Muscle layer of duodenum (tissue), 2 donors: Measurements from ENCODE around the gene PMM2.

ENCODE experiments used
- H3K27ac ChIP-seq: one replicate; pipeline ENCODE4 v1.7.0; 2013; ENCODE audit warnings: mild to moderate bottlenecking, low read length
- H3K27me3 ChIP-seq: one replicate; pipeline ENCODE4 v1.7.0; 2013; ENCODE audit warnings: low read depth, mild to moderate bottlenecking, control low read depth, low read length
- H3K36me3 ChIP-seq, 2 donors: one replicate each; pipeline ENCODE4 v1.7.0; 2013; ENCODE audit warnings: low read length in 2 of 2, control low read depth in 1 of 2, mild to moderate bottlenecking in 1 of 2; ENCODE audit not compliant: insufficient read depth in 2 of 2, control insufficient read depth in 1 of 2
- H3K4me1 ChIP-seq, 2 donors: one replicate each; pipeline ENCODE4 v1.7.0; 2013; ENCODE audit warnings: low read length in 2 of 2, mild to moderate bottlenecking in 2 of 2, control low read depth in 1 of 2, moderate library complexity in 1 of 2; ENCODE audit not compliant: insufficient read depth in 2 of 2, control insufficient read depth in 1 of 2
- H3K4me3 ChIP-seq, 2 donors: one replicate each; pipeline ENCODE4 v1.7.0; 2013; ENCODE audit warnings: low read length in 2 of 2, low read depth in 1 of 2, mild to moderate bottlenecking in 1 of 2
- H3K9me3 ChIP-seq, 2 donors: one replicate each; pipeline ENCODE4 v1.7.0; 2013; ENCODE audit warnings: low read length in 2 of 2, control low read depth in 1 of 2, mild to moderate bottlenecking in 1 of 2; ENCODE audit not compliant: control insufficient read depth in 1 of 2
- donor health status: healthy.

PMM2 gene

GRCh38 chr16:8886593-8887430, 89.2 kb downstream of the PMM2 start:
- Histone ChIP-seq H3K4me1 (peaks cover 8 to 19% of the 10 kb centered on the region in 2 donors), H3K4me3 (no peak overlapping the region), H3K27ac (no peak overlapping the region), H3K27me3 (no peaks in the 10 kb centered on the region), H3K36me3 (peaks cover 11 to 24% of the 10 kb centered on the region in 2 donors), H3K9me3 (no peaks in the 10 kb centered on the region)

DNA sequence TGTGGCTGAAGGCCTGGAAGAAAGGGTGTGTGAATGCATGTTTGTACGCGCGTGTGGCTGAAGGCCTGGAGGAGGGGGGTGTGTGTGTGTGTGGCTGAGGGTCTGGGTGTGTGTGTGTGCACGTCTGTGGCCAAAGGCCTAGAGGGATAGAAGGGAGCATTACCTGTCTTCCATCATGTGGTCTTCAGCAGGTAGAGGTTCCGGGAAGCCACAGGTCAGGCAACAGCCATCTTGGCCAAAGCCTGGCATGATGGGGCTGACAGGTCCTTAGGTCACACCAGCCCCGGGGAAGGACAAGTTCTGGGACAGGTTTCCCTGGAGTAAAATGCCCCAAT, 89.8 kb downstream of the PMM2 start:
- Histone ChIP-seq H3K36me3 (peaks cover 17 to 29% of the 10 kb centered on the region in 2 donors), H3K4me3 (no peak overlapping the region), H3K27me3 (no peaks in the 10 kb centered on the region), H3K4me1 (peaks cover 8 to 19% of the 10 kb centered on the region in 2 donors), H3K9me3 (no peaks in the 10 kb centered on the region), H3K27ac (no peak overlapping the region)

GRCh38 chr16:8887952-8888560, 90.4 kb downstream of the PMM2 start:
- Histone ChIP-seq H3K36me3 (peaks cover 22 to 34% of the 10 kb centered on the region in 2 donors), H3K4me3 (no peak overlapping the region), H3K27me3 (no peaks in the 10 kb centered on the region), H3K4me1 (peaks cover 8 to 19% of the 10 kb centered on the region in 2 donors), H3K27ac (no peak overlapping the region), H3K9me3 (no peaks in the 10 kb centered on the region)

DNA sequence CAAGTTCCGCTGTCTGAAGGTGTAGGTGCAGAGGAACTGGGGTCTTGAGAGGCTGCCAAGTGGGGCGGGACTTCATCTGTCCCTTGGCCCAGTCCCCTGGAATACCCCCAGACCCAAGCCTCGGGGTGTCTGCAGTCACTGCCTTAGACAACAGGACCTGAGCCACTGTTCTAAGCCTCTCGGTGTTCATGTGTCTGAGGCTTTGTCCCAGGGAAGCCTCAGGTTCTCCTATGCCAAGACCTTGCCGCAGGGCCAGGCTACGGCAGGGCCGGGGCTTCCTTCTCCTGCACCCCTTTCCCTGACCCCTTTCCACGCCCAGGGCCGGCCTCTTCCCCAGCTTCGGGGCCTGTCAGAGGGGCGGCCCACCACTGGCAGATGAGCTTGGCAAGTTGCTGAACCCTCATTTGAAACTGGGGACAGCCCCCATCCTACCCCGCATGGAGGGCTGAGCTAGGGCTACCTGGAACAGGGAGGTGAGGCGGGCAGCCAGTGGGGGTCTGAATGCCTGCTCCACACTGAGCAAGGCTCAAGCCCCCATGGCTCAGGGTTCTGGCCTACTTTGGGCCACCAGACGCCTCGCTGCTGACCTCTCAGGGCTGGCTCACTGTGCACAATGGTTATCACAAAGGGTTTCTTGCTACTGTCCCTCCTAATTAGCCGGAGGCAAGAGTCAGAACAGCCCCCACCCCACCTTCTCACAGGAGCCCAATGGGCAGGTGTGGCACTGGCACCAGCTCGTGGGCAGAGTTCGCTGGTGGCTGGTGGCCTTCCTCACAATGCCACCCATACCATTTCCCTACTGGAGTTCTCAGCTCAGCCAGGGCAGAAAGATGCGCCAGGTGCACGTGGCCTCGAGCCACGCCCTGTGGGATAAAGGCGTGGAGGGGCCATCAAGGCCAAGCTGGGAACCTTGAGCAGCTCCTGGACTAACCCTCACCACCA, 91.6 kb downstream of the PMM2 start:
- Histone ChIP-seq H3K9me3 (no peaks in the 10 kb centered on the region), H3K4me3 (no peak overlapping the region), H3K27ac (no peak overlapping the region), H3K4me1 (peaks cover 8 to 19% of the 10 kb centered on the region in 2 donors), H3K36me3 (peaks cover 33 to 43% of the 10 kb centered on the region in 2 donors), H3K27me3 (no peaks in the 10 kb centered on the region)

DNA sequence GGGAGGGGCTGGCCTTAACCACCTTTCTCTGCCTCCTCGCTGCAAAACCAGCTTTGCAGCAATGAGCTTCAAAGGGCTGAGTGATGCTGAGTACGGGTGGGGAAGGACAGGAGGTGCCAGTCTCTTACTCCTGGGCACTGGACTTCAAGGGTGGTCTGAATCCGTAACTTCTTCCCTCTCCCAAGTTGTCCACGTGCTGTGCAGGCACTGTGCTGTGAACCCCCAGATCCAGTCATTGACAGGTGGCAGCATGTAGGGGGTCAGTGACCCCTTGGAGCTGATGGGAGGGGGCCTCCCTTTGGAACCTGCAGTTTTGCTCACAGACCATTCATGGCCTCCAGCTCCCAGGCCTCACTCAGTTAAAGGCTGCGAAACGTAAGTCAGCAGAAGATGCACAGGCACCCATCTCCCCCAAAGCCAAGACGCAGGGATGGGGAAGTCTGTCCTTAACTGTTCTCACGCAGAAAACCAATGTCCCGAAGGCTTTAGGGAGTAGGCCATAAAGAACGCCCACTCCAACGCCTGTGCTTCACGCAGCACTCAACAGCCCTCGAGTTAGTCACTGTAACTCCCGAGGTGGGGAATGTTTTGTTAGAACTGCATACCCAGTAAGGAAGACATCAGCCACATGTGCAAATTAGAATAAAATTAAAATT, 92.4 kb downstream of the PMM2 start:
- no peak overlapping the region for H3K27ac ChIP-seq
- peaks cover 8 to 19% of the 10 kb centered on the region in 2 donors for H3K4me1 ChIP-seq
- H3K36me3 ChIP-seq, result peaks cover 41 to 48% of the 10 kb centered on the region in 2 donors

DNA sequence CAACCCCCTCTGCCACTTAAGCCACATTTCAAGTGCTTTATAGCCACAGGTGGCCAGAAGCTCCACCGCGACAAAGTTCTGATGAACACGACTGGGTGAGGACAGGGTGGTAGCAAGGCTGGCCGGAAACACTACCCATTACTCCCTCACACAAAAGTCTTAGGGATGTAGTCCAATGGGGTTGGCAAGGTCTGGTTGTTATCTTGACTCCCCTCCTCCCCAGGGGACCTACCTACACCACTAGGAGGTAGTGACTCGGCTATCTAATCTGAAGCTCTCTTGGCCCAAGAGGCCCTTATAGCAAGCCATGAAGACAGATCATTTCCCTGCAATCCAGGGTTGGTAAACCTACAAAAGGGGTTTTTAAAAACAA, 92.9 kb downstream of the PMM2 start:
- Histone ChIP-seq H3K4me1 (peaks cover 8 to 19% of the 10 kb centered on the region in 2 donors), H3K9me3 (no peaks in the 10 kb centered on the region), H3K27ac (no peak overlapping the region), H3K36me3 (peaks cover 46 to 53% of the 10 kb centered on the region in 2 donors), H3K27me3 (no peaks in the 10 kb centered on the region), H3K4me3 (no peak overlapping the region)

More for the DNA sequence above, 92.4 kb downstream of the PMM2 start:
- Histone ChIP-seq H3K27me3 (no peaks in the 10 kb centered on the region), H3K9me3 (no peaks in the 10 kb centered on the region), H3K4me3 (no peak overlapping the region)

GRCh38 chr16:8892101-8892575, 94.5 kb downstream of the PMM2 start:
- Histone ChIP-seq H3K36me3 (peaks cover 62 to 64% of the 10 kb centered on the region in 2 donors), H3K4me3 (no peak overlapping the region), H3K27ac (no peak overlapping the region)

GRCh38 chr16:8893426-8893825, 95.8 kb downstream of the PMM2 start:
- Histone ChIP-seq H3K9me3 (no peaks in the 10 kb centered on the region), H3K4me3 (no peak overlapping the region), H3K27ac (no peak overlapping the region), H3K27me3 (no peaks in the 10 kb centered on the region), H3K4me1 (no peaks in the 10 kb centered on the region), H3K36me3 (peaks cover 73% of the 10 kb centered on the region in 2 donors)

More at GRCh38 chr16:8892101-8892575, 94.5 kb downstream of the PMM2 start:
- H3K4me1 ChIP-seq, result peaks cover 0 to 9% of the 10 kb centered on the region in 2 donors
- no peaks in the 10 kb centered on the region for H3K9me3 ChIP-seq
- no peaks in the 10 kb centered on the region for H3K27me3 ChIP-seq

DNA sequence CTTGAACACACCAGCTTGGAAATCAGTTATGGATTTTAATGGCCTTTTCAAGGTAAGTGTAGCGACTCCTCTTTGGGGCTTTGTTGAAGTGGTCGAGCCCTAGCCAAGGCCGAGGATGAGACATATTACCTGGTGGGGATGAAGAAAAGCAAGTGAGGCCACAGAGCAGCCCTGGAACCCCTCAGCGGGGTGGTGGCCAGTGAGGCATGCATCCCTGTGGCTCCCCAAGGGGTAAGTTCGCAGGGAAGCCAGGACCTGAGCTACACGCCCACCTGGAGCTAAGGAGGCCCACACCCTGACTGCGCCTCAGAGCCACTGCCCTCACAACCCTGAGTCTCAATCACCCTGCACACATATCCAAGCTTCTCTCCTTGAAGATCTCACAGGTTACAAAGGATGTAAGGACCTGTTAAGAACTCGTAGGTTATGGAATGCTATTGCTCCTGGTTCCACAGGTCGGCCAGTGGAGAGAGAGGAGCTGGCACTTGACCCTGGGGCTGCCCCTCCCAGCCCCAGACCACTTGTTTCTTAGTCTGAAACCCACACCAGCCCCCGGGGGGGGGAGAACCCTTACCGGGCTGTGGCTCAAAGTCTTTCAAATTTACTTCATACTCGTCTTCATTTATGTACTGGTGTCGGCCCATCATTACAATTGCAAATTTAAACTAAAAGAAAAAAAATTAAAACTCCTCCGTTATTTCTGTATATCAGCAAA, 96.5 kb downstream of the PMM2 start:
- Histone ChIP-seq H3K9me3 (no peaks in the 10 kb centered on the region), H3K36me3 (peaks cover 80% of the 10 kb centered on the region in 2 donors), H3K27ac (no peak overlapping the region)

DNA sequence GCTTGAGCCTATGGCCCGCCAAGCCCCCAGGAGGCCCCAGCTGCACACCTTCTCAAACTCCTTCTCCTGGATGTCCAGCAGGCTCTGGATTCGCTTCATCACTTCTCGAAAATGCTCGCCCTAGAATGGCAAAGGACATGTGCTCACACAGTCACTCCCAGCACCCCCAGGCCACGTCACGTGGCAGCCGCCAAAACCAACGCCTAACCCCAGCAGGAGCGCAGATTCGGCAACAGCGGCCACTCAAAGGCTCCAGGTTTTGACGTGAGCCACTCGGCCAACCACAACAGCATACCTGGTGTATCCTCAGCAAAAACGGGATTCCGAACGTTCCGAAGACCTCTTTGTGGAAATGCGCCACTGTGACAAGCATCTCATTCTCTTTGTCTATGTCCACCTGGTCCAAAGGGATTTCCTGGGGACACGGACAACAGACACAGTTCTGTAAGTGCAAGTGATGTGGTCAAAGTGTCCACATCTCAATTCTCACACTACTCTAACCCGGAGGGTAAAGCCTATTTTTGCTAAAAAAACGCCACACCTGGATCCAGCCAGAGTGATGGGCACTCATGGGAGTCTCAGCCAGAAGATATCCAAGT, 97.2 kb downstream of the PMM2 start:
- Histone ChIP-seq H3K36me3 (peaks cover 84 to 87% of the 10 kb centered on the region in 2 donors), H3K27me3 (no peaks in the 10 kb centered on the region), H3K27ac (no peak overlapping the region), H3K4me3 (no peak overlapping the region), H3K9me3 (no peaks in the 10 kb centered on the region), H3K4me1 (no peaks in the 10 kb centered on the region)

More for the DNA sequence above, 96.5 kb downstream of the PMM2 start:
- no peak overlapping the region for H3K4me3 ChIP-seq
- H3K27me3 ChIP-seq, result no peaks in the 10 kb centered on the region
- H3K4me1 ChIP-seq, result no peaks in the 10 kb centered on the region
